B cell (primary cell): Measurements from ENCODE around the gene RRBP1.

Experiments
- EZH2 ChIP-seq: IDR thresholded peaks from 2 replicates; pipeline ENCODE4 v1.6.1; 2012; ENCODE audit warnings: borderline replicate concordance, low read depth, mild to moderate bottlenecking, moderate library complexity, low read length; ENCODE audit not compliant: insufficient read depth, poor library complexity, severe bottlenecking
- TF ChIP-seq, protein P1 (sequence below): fragments of 200-600 bp; IDR thresholded peaks from one replicate; pipeline ENCODE4 v1.8.0; 2022; ENCODE audit warnings: antibody characterized with exemption, mild to moderate bottlenecking

DNA sequence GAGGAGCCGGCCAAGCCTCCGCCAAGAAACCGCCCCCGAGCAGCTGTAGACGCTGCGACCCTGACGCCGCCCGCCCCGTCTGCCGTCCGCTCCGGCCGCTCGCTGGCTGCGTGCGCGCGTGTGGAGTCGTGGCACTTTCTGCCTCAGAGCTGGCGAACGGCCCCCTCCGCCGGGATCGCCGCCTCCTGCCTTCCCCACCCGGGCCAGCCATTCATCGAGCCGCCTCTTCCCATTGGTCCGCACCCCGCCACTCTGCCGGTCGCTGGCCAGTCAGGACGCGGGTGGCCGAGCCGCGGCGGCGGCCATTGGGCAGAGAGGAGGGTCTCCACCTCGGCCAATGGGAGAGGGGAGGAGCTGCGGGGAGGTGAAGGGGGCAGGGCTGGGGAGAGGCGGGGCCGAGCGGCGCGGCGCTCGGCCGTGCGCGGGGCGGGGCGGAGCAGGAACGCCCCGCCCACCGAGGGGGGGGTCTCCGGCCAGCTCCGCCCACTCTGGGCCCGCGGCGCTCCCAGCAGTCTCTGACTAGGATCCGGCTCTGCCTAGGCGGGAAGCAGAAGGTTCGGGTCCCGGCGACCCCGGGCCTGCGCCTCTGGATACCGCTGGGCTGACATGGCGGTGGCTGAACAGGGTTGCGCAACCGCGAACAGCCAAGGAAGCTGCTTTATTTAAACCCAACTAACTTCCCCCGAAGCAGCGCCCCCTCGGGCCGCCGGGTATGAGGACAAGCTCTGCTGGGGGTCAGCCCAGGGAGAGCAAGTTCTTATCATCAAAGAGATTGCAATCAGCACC is at the start of gene RRBP1:
- TF ChIP-seq, protein P1, sequence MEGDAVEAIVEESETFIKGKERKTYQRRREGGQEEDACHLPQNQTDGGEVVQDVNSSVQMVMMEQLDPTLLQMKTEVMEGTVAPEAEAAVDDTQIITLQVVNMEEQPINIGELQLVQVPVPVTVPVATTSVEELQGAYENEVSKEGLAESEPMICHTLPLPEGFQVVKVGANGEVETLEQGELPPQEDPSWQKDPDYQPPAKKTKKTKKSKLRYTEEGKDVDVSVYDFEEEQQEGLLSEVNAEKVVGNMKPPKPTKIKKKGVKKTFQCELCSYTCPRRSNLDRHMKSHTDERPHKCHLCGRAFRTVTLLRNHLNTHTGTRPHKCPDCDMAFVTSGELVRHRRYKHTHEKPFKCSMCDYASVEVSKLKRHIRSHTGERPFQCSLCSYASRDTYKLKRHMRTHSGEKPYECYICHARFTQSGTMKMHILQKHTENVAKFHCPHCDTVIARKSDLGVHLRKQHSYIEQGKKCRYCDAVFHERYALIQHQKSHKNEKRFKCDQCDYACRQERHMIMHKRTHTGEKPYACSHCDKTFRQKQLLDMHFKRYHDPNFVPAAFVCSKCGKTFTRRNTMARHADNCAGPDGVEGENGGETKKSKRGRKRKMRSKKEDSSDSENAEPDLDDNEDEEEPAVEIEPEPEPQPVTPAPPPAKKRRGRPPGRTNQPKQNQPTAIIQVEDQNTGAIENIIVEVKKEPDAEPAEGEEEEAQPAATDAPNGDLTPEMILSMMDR, result peak; percentile 90
- no peak for TF ChIP-seq EZH2
